Endodermal cell (in vitro differentiated cells): ENCODE results near the gene CD84. TPM values are rescaled to one million over a fixed set of nuclear protein-coding genes. Genes with fewer than 3 reads are reported as not detected.

Source experiments
- DNase-seq: peaks from one replicate; pipeline ENCODE4 v3.0.0-alpha.2; 2017
- H3K27ac ChIP-seq: 2 replicates; pipeline ENCODE4 v1.5.1; 2013; ENCODE audit warnings: mild to moderate bottlenecking, low read depth, low read length, moderate library complexity
- H3K27me3 ChIP-seq: 2 replicates; pipeline ENCODE4 v1.6.1; 2013; ENCODE audit warnings: mild to moderate bottlenecking, low read length, moderate library complexity; ENCODE audit not compliant: insufficient read depth, control insufficient read depth, poor library complexity, severe bottlenecking
- H3K36me3 ChIP-seq: 2 replicates; pipeline ENCODE4 v1.7.0; 2013; ENCODE audit warnings: mild to moderate bottlenecking, low read length, moderate library complexity; ENCODE audit not compliant: control insufficient read depth, insufficient read depth
- H3K4me1 ChIP-seq: one replicate; pipeline ENCODE4 v1.7.0; 2013; ENCODE audit warnings: low read length; ENCODE audit not compliant: control insufficient read depth, insufficient read depth
- H3K4me3 ChIP-seq: 2 replicates; pipeline ENCODE4 v1.5.1; 2013; ENCODE audit warnings: mild to moderate bottlenecking, low read length, moderate library complexity
- H3K9ac ChIP-seq: 2 replicates; pipeline ENCODE4 v1.6.1; 2013; ENCODE audit warnings: mild to moderate bottlenecking, low read length, moderate library complexity; ENCODE audit not compliant: poor library complexity, severe bottlenecking; ENCODE audit errors: extremely low read depth
- H3K9me3 ChIP-seq: 2 replicates; pipeline ENCODE4 v1.6.1; 2013; ENCODE audit warnings: mild to moderate bottlenecking, low read length, moderate library complexity; ENCODE audit not compliant: control insufficient read depth
- H3K27ac Mint-ChIP-seq: 2 replicates; pipeline ENCODE4 v1.8.0; 2020; ENCODE audit warnings: mixed read lengths
- H3K27me3 Mint-ChIP-seq: 2 replicates; pipeline ENCODE4 v1.8.0; 2021; ENCODE audit warnings: mild to moderate bottlenecking, mixed read lengths; ENCODE audit not compliant: insufficient read depth
- H3K36me3 Mint-ChIP-seq: 2 replicates; pipeline ENCODE4 v1.8.0; 2020; ENCODE audit warnings: low read depth, mixed read lengths
- H3K4me1 Mint-ChIP-seq: 2 replicates; pipeline ENCODE4 v1.8.0; 2020; ENCODE audit warnings: mixed read lengths
- H3K4me3 Mint-ChIP-seq: 2 replicates; pipeline ENCODE4 v1.8.0; 2020; ENCODE audit warnings: mild to moderate bottlenecking, moderate library complexity, mixed read lengths
- H3K9me3 Mint-ChIP-seq: 2 replicates; pipeline ENCODE4 v1.8.0; 2020; ENCODE audit warnings: mild to moderate bottlenecking, mixed read lengths
- WGBS, 2 experiments: methylation state at CpG; one replicate each; pipeline versions ENCODE4 v1.1.5 to v1.1.7; 2013; ENCODE audit warnings: missing lambda C conversion rate in 2 of 2, mixed read lengths in 1 of 2; ENCODE audit not compliant: insufficient coverage in 1 of 2, insufficient read length in 1 of 2; 5-methylcytosine and 5-hydroxymethylcytosine counted together
- total RNA-seq, 2 donors: library from RNA; stranded (reverse); fragmentation: NEBNext Ultra II Directional in 1 of 2; extraction: Animal tissue kit (Norgen Biotek cat#: 25700) in 1 of 2; gene quantifications; 2 replicates in 1 of 2; 3 replicates in 1 of 2; pipeline ENCODE4 v1.2.1, GENCODE V29; 2021
- TF ChIP-seq, protein P1 (sequence below): fragments of 200-600 bp; sonication (generic); conservative IDR thresholded peaks from 2 replicates; pipeline ENCODE4 v1.5.0; 2021; ENCODE audit warnings: antibody characterized with exemption, mild to moderate bottlenecking

CD84 gene
- total RNA-seq, 2 donors from 2014 or later: not detected

DNA sequence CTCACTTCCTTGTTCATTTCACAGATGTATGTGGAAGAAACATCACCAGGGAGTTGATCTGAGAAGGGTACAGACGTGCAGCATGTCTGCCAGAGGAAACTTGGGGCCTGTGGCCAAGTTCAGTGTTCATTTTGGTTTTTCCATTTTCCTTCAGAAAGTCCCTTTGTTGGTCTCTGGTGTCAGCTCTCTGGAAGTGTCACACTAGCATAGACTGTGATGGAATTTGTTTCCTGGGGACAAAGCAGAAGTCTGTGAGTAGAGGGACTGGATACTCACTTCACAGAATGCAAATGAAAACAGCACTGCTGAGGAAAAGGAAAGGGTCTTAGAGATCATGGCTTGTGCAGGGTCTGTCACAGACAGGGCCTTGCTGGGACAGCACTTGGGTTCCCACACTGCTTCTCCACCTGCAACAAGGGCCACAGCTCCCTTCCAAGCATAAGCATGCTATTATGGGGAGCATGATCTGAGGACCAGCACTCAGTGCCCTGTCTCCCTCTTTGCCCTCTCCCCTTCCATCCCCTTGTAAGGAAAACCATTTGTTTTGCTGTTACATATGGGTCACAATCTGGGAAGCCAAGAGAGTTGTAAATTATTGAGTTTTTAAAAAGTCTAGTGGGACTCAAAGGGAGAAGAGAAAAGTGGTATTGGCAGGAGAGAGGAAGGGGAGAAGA is 31.4 kb upstream of the CD84 start:
- no peak overlapping the region for H3K27ac Mint-ChIP-seq
- H3K9me3 ChIP-seq: peaks cover 1% of the 10 kb centered on the region
- no peaks in the 10 kb centered on the region for H3K27me3 ChIP-seq
- H3K9ac ChIP-seq: no peak overlapping the region
- WGBS, 2 experiments: 82% methylated on average over 1 of the region's 1 CpG; no CpG with 5 or more reads in 1 of the 2 experiments
- TF ChIP-seq, protein P1, sequence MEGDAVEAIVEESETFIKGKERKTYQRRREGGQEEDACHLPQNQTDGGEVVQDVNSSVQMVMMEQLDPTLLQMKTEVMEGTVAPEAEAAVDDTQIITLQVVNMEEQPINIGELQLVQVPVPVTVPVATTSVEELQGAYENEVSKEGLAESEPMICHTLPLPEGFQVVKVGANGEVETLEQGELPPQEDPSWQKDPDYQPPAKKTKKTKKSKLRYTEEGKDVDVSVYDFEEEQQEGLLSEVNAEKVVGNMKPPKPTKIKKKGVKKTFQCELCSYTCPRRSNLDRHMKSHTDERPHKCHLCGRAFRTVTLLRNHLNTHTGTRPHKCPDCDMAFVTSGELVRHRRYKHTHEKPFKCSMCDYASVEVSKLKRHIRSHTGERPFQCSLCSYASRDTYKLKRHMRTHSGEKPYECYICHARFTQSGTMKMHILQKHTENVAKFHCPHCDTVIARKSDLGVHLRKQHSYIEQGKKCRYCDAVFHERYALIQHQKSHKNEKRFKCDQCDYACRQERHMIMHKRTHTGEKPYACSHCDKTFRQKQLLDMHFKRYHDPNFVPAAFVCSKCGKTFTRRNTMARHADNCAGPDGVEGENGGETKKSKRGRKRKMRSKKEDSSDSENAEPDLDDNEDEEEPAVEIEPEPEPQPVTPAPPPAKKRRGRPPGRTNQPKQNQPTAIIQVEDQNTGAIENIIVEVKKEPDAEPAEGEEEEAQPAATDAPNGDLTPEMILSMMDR: no peak
- no peak overlapping the region for H3K4me3 Mint-ChIP-seq
- H3K36me3 Mint-ChIP-seq: no peaks in the 10 kb centered on the region
- DNase-seq: no peak
- no peak overlapping the region for H3K4me3 ChIP-seq
- H3K36me3 ChIP-seq: no peaks in the 10 kb centered on the region
- H3K9me3 Mint-ChIP-seq: peaks cover 8% of the 10 kb centered on the region
- peaks cover 22% of the 10 kb centered on the region for H3K4me1 Mint-ChIP-seq
- H3K4me1 ChIP-seq: no peaks in the 10 kb centered on the region
- no peak overlapping the region for H3K27ac ChIP-seq
- H3K27me3 Mint-ChIP-seq: no peaks in the 10 kb centered on the region

DNA sequence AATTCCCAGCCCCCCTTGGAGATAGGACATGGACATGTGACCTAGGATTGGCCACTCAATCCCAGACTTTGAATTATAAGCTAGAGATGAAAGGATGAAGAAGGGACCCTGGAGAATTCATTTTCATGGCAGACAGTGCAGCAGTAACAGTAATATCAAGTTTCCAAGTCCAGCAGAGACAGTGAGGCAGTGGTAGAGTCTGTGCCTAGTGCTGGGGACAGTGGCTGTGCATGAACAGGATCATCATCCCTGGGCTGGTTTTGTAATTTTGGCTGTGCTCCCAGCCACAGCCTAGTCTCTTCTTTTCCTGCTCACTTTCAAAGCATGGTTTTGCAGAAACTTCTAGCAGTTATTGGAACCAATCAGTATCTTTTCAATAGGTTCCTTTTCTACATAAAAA is 29.6 kb upstream of the CD84 start:
- no peak overlapping the region for H3K4me3 Mint-ChIP-seq
- no peak overlapping the region for H3K27ac Mint-ChIP-seq
- peaks cover 22% of the 10 kb centered on the region for H3K4me1 Mint-ChIP-seq
- no peak for DNase-seq
- no peaks in the 10 kb centered on the region for H3K36me3 Mint-ChIP-seq
- no peaks in the 10 kb centered on the region for H3K27me3 ChIP-seq
- TF ChIP-seq, protein P1: no peak
- peaks cover 19% of the 10 kb centered on the region for H3K9me3 ChIP-seq
- no peaks in the 10 kb centered on the region for H3K27me3 Mint-ChIP-seq
- H3K9me3 Mint-ChIP-seq: peaks cover 19% of the 10 kb centered on the region
- H3K27ac ChIP-seq: no peak overlapping the region
- H3K9ac ChIP-seq: no peak overlapping the region
- H3K4me1 ChIP-seq: no peaks in the 10 kb centered on the region
- no peak overlapping the region for H3K4me3 ChIP-seq
- no peaks in the 10 kb centered on the region for H3K36me3 ChIP-seq

DNA sequence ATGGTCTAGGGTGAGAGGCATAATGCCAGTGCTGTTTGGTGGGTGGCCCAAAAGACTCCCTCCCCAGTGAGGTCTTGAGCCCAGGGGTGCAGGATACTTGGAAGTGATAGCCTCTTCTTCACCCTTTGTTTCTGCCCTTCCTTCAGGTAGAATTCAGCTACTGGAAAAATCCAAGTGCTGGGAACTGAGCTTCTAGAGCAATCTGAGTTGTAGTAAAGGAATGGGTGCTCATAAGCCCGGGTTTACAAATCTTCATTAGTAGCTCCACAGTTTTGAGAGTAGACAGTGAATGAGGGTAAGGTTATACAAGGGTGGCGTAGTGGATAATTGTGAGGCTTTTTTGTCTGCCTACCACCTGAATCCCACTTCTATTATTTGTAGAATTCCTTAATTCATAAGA is 29.2 kb upstream of the CD84 start:
- Histone ChIP-seq H3K4me1 (no peaks in the 10 kb centered on the region), H3K36me3 (no peaks in the 10 kb centered on the region), H3K4me3 (no peak overlapping the region), H3K9ac (no peak overlapping the region), H3K27me3 (no peaks in the 10 kb centered on the region), H3K9me3 (peaks cover 23% of the 10 kb centered on the region), H3K27ac (no peak overlapping the region)
- H3K27ac Mint-ChIP-seq: no peak overlapping the region
- peaks cover 23% of the 10 kb centered on the region for H3K9me3 Mint-ChIP-seq
- 0 to 40% methylated on average over 1 to 2 of the region's 2 CpGs for WGBS, 2 experiments
- DNase-seq: no peak
- TF ChIP-seq, protein P1: no peak
- H3K36me3 Mint-ChIP-seq: no peaks in the 10 kb centered on the region
- H3K4me1 Mint-ChIP-seq: peaks cover 22% of the 10 kb centered on the region
- H3K27me3 Mint-ChIP-seq: no peaks in the 10 kb centered on the region
- no peak overlapping the region for H3K4me3 Mint-ChIP-seq
